ENCODE data around the gene NEU1.
A peak's percentile ranks its signal among the peaks of the same experiment; 100 is the strongest.
"Not testable (repeated sequence)": the region's sequence is repeated elsewhere in the genome, so short reads cannot be mapped to it uniquely, and the experiment has no call there.

NEU1 gene

GRCh38 chr6:31838968-31839367, 23.7 kb downstream of the NEU1 start:
- no peak for DNase-seq (ENCODE audit: low read depth)

- DNase-seq (ENCODE audit: low read depth), result not testable (repeated sequence)
Measured at GRCh38 chr6:31838114-31838553, 24.5 kb downstream of the NEU1 start.

GRCh38 chr6:31837369-31838113, 25.1 kb downstream of the NEU1 start:
- DNase-seq (ENCODE audit: low read depth), result no peak

- no peak for DNase-seq (ENCODE audit: low read depth)
Measured at GRCh38 chr6:31836474-31837368, 25.9 kb downstream of the NEU1 start.

- no peak for DNase-seq (ENCODE audit: low read depth)
Measured at GRCh38 chr6:31836047-31836473, 26.6 kb downstream of the NEU1 start.

GRCh38 chr6:31834367-31835250, 28.0 kb downstream of the NEU1 start:
- DNase-seq (ENCODE audit: low read depth), result peak; percentile 76

GRCh38 chr6:31831350-31832215, 31.0 kb downstream of the NEU1 start:
- DNase-seq (ENCODE audit: low read depth), result no peak

GRCh38 chr6:31830886-31831335, 31.7 kb downstream of the NEU1 start:
- DNase-seq (ENCODE audit: low read depth), result no peak

- DNase-seq (ENCODE audit: low read depth), result no peak
Measured at GRCh38 chr6:31829633-31830283, 32.9 kb downstream of the NEU1 start.

- DNase-seq (ENCODE audit: low read depth), result peak; percentile 78
Measured at GRCh38 chr6:31827286-31828079, 35.1 kb downstream of the NEU1 start, which contains the start of gene HSPA1B. Gene HSPA1B (plus strand): TSS chr6:31827738. CDS start chr6:31827951, 213 bp downstream.

- no peak for DNase-seq (ENCODE audit: low read depth)
Measured at GRCh38 chr6:31826793-31827285, 35.8 kb downstream of the NEU1 start.

GRCh38 chr6:31825553-31825952, 37.1 kb downstream of the NEU1 start:
- DNase-seq (ENCODE audit: low read depth), result no peak

GRCh38 chr6:31823592-31824196, 38.9 kb downstream of the NEU1 start:
- not testable (repeated sequence) for DNase-seq (ENCODE audit: low read depth)

- DNase-seq (ENCODE audit: low read depth), result peak; percentile 55
Measured at GRCh38 chr6:31822036-31822821, 40.4 kb downstream of the NEU1 start.

- peak; percentile 45 for DNase-seq (ENCODE audit: low read depth)
Measured at GRCh38 chr6:31821301-31822035, 41.2 kb downstream of the NEU1 start.

GRCh38 chr6:31820399-31820798, 42.2 kb downstream of the NEU1 start:
- DNase-seq (ENCODE audit: low read depth), result not testable (repeated sequence)

GRCh38 chr6:31819871-31820299, 42.7 kb downstream of the NEU1 start:
- no peak for DNase-seq (ENCODE audit: low read depth)
